Measurements from ENCODE around the gene MXD1.

MXD1 gene

DNA sequence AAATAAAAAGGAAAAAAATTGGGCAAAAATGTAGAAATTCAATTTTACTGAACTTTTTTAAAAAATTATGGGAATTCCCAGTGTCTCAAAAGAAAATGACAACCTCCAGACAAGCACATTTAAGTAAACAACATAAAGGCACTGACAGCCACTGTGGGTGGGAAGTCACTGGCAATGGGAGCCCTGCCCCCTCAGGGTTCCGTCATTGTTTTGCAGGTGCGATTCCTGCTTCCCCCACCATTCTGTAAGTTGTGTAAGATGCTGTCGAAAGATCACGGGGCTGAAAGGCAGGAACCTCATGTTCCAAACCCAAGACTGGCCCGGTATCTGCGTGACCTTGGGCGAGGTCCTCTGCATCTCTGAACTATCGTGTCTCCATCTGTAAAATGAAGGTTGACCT is 62.3 kb downstream of the MXD1 start:
- DNase-seq (ENCODE audit: low read depth in 2 of 3, low spot score in 1 of 3): no peak

DNA sequence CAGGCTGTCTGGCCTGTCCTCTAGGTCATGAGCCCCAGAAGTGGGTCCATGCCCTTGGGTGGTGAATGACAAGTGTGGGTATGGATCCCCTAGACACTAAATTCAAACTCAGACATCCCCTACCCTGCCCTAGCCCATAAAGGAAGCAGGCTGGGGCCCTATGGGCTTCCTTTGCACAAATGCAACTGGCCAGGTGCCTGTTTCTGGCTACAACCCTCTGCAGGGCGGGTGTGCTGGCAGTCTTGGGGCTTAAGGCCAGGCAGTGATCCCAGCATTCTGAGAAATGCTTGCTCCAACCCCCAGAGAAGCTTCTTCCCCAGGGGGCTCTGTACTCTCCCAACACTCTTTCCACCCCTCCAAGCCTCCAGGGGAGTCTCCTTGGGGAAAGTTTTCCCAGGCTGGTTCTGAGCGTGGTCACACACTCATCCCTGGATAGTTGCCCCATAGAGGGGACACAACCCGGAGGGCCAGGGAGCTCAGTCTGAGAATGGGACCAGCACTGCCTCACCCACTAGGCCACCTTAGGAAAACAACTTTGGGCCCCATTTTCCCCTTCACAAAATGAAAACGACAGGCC is 63.1 kb downstream of the MXD1 start:
- no peak for DNase-seq (ENCODE audit: low read depth in 2 of 3, low spot score in 1 of 3)

DNA sequence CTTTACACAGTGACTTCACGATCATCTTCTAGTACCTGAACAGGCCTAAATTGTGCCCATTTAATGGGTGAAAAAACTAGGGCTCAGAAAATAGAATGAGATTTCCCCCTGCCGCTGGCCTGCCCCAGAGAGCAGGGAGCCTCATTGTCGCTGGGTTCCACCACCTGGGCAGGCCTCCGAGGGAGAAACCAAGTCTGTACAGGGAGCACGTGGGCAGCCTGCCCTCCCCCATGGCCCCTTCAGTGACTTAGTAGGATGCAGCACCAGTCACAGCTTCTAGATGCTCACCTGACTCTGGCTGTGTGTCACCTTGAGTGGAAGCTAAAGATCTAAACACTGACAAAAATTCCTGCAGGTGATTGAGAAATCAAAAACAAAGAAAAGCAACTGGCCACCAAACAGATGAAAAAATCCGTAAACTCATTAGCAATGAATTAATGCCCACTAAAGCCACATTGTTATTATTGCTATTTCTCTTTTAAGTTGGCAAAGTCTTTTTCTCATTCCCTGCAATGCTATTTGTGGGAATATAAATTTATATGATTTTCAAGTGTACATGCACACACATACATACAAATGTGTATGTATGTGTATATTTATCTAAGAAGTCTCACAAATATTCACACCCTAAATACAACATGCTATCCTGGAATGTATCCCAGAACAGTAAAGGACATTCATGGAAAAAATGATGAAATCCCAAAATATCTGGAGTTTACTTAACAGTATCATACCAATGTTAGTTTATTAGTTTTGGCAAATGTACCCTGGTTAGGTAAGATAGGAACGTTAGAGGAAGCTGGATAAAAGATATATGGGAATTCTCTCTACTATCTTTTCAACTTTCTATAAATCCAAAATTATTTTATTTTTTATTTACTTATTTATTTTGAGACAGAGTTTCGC is 65.2 kb downstream of the MXD1 start:
- no peak for DNase-seq (ENCODE audit: low read depth in 2 of 3, low spot score in 1 of 3)

DNA sequence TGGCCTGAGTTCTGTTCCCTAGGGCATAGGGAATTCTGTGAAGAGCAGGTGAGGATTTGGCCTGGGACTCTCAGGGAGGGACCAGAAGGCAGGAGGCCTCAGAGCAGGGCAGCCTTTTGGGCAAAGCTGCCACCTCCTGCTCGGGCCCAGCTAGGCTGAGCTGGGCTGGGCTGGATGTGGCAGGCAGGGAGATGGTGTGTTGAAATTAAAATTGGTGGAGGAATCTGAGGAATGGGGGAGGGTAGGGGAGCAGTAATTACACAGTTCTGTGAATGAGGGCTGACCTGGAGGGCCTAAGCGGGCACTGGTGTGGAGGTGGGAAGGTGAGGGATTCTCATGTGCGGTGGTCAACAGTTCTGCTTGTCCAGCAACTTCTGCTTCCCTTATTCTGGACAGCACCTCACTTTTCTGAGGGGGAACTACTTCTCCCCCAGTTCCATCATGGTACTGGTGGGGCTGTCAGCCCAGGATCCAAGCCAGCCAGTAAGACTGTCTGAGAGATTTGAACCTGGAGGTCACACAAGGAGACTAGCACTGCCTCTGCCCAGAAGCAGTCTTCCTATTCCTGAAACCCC is 68.6 kb downstream of the MXD1 start:
- no peak for DNase-seq (ENCODE audit: low read depth in 2 of 3, low spot score in 1 of 3)

DNA sequence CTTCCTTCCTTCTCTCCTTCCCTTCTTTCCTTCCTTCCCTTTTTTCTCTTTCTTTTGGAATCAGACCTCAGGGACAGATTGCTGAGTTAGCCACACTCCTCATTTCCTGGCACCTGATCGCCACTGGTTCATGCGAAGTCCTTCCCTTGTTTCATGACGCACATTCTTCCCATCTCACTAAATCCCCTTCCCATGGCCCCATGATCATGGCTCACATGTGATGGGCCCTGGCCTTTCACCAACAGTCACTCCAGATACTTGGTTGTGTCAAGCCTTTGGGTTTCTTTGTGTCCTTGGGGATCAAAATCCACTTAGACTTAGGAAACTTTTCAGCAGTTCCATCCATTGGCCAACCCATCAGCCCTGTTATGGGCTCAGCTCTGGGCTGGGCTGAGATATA is 70.3 kb downstream of the MXD1 start:
- DNase-seq (ENCODE audit: low read depth in 2 of 3, low spot score in 1 of 3): no peak

DNA sequence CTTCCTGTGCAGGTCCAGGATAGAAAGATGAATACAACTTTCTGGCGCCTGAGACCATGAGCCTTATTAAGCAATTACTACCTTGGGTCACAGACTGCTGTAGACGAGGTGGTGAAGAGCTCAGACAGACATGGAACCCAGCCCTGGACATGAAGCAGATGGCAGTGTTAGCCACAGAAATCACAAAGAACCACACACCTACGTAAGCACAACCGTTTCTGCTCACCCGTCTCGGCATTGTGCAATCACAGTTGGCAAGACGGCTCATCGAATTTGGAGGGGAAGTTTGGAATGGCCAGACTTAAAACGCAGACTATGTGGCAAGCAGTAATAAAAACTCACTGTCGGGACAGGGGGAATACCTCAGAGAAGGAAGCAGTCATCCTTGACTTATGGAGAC is 70.8 kb downstream of the MXD1 start:
- DNase-seq (ENCODE audit: low read depth in 2 of 3, low spot score in 1 of 3): no peak

DNA sequence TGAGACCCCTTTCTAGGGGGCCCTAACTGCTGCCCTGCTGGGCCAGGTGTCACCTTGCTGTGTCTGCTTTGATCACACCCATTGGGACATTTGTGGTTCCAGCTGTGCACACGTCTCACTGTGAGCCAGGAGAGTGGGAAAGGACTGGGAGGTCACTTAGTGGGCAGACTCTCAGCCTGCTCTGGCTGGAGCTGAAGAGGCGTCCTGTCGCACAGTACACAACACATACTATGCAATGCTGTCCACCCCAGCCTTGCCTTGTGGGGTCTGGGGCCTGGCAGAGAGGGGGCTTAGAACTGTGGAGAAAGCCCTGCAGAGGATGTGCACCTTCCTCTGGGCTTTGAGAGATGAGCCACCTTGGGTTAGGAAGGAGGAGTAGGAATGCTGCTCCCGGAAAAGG is 71.8 kb downstream of the MXD1 start:
- no peak for DNase-seq (ENCODE audit: low read depth in 2 of 3, low spot score in 1 of 3)

DNA sequence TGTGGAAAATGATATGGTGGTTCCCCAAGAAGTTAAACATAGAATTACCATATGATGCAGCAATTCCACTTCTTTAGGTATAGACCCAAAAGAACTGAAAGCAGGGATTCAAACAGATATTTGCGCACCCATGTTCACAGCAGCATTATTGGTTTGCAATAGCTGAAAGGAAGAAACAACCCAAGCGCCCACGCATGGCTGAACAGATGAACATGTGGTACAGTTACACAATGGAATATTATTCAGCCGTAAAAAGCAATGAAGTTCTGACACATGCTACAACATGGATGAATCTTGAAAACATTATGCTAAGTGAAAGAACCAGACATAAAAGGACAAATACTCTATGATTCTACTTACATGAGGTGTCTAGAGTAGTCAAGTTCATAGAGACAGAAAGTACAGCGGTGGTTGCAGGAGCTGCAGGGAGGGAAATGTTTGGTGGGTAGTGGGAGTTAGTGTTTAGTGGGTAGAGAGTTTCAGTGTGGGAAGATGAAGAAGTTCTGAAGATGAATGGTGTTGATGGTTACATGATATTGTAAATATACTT is 73.3 kb downstream of the MXD1 start:
- no peak for DNase-seq (ENCODE audit: low read depth in 2 of 3, low spot score in 1 of 3)

DNA sequence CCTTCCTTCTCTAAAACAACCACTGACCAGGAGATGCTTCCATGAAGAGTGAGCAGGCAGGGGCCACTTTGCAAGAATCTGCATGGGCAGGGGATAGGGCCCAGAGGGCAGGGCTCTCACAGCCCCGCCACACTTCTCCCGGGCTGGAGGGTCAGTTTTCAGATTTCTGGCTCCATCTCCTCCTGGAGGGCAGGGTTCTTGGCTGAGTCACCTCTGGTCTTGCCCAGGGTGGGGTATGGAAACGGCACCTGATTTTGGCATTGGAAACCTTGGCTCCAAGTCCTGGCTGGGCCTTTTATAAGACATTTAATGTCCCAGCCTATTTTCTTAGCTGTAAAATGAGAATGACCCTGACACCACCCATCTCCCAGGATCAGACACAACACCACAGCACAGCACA is 74.1 kb downstream of the MXD1 start:
- DNase-seq (ENCODE audit: low read depth in 2 of 3, low spot score in 1 of 3): no peak

DNA sequence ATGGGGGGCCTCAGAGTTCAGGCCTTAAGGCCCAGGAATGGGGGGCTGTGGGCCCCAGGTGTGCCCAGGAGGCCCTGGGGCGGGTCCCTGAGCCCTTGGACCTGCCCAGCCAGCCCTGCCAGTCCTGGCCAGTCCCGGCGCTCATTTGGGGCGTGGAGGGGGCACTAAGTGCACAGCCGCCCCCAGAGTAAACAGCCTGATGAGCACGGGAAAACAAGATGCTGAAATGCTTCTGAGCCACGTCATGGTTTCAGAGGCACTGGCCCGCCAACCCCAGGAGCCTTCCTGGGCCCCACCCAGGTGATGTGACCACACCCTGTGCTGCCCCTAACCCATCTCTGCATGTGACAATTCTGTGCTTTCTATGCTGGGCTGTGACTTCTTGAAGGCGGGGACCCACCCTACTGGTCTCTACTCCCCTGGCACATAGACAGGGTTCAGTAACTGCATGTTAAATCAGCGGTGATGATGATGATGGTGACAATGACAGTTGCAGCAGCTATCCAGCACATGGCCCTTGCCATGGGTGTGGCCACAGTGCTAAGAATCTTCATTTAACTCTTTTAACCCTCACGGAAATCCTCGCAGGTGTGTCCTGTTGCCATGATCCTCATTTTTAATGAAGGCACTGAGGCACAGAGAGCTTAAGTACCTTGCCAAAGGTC is 74.7 kb downstream of the MXD1 start:
- no peak for DNase-seq (ENCODE audit: low read depth in 2 of 3, low spot score in 1 of 3)

All from stimulated activated CD4-positive, alpha-beta T cell treated with anti-CD3 and anti-CD28 coated beads, Interleukin-12 subunit alpha, Interleukin-12 subunit beta, amount 100 ng/mL, for 48 hours (primary cell).